GM23248 (cell line): ENCODE results near the gene IQCC. TPM values are rescaled to one million over a fixed set of nuclear protein-coding genes. Genes with fewer than 3 reads are reported as not detected.
A peak's percentile ranks its signal among the peaks of the same experiment; 100 is the strongest.

Experiments
- DNase-seq: peaks from one replicate; pipeline ENCODE4 v3.0.0-alpha.2; 2015
- H2AFZ ChIP-seq: fragments of 200-600 bp; sonication (generic); 2 replicates; pipeline ENCODE4 v1.6.1; 2016; ENCODE audit warnings: antibody characterized with exemption
- H3F3A ChIP-seq: fragments of 200-600 bp; sonication (generic); 2 replicates; pipeline ENCODE4 v1.6.1; 2016; ENCODE audit warnings: mild to moderate bottlenecking, antibody characterized with exemption, mixed run types; ENCODE audit not compliant: insufficient read depth
- H3K27ac ChIP-seq: fragments of 200-600 bp; sonication (generic); 2 replicates; pipeline ENCODE4 v1.5.1; 2016; ENCODE audit warnings: mild to moderate bottlenecking
- H3K27me3 ChIP-seq: fragments of 200-600 bp; sonication (generic); replicated peaks from 2 replicates; pipeline ENCODE4 v1.6.1; 2016; ENCODE audit warnings: mild to moderate bottlenecking; ENCODE audit not compliant: insufficient read depth
- H3K36me3 ChIP-seq: fragments of 200-600 bp; sonication (generic); 2 replicates; pipeline ENCODE4 v1.6.1; 2016; ENCODE audit warnings: low read depth, mild to moderate bottlenecking
- H3K4me1 ChIP-seq: fragments of 200-600 bp; sonication (generic); 2 replicates; pipeline ENCODE4 v1.6.1; 2016; ENCODE audit warnings: mild to moderate bottlenecking; ENCODE audit not compliant: insufficient read depth
- H3K4me2 ChIP-seq: fragments of 200-600 bp; sonication (generic); one replicate; pipeline ENCODE4 v1.6.1; 2016; ENCODE audit warnings: mild to moderate bottlenecking; ENCODE audit not compliant: unreplicated experiment
- H3K4me3 ChIP-seq: fragments of 200-600 bp; sonication (generic); 2 replicates; pipeline ENCODE4 v1.5.1; 2016; ENCODE audit warnings: mild to moderate bottlenecking
- H3K79me2 ChIP-seq: fragments of 200-600 bp; sonication (generic); 2 replicates; pipeline ENCODE4 v1.6.1; 2016; ENCODE audit warnings: mild to moderate bottlenecking; ENCODE audit not compliant: insufficient read depth
- H3K9ac ChIP-seq: fragments of 200-600 bp; sonication (generic); 2 replicates; pipeline ENCODE4 v1.6.1; 2016; ENCODE audit warnings: mild to moderate bottlenecking
- H3K9me2 ChIP-seq: fragments of 200-600 bp; sonication (generic); 2 replicates; pipeline ENCODE4 v1.6.1; 2016; ENCODE audit warnings: mixed run types, mild to moderate bottlenecking, moderate library complexity; ENCODE audit not compliant: insufficient read depth
- H3K9me3 ChIP-seq: fragments of 200-600 bp; sonication (generic); one replicate; pipeline ENCODE4 v1.6.1; 2017; ENCODE audit warnings: low read depth
- H4K20me1 ChIP-seq: fragments of 200-600 bp; sonication (generic); 2 replicates; pipeline ENCODE4 v1.6.0; 2016; ENCODE audit not compliant: insufficient read depth
- EZH2 ChIP-seq: fragments of 200-600 bp; sonication (generic); IDR thresholded peaks from 2 replicates; pipeline ENCODE4 v1.6.1; 2018; ENCODE audit warnings: antibody characterized with exemption, mild to moderate bottlenecking; ENCODE audit not compliant: insufficient read depth, poor library complexity, severe bottlenecking
- EZH2phosphoT487 ChIP-seq: fragments of 200-600 bp; sonication (generic); IDR thresholded peaks from 2 replicates; pipeline ENCODE4 v1.6.1; 2018; ENCODE audit warnings: antibody characterized with exemption, moderate library complexity, mild to moderate bottlenecking, low read depth; ENCODE audit not compliant: insufficient read depth
- WGBS, 2 experiments: methylation state at CpG; one replicate each; pipeline ENCODE4 v1.1.6; 2015 to 2017; ENCODE audit warnings: low lambda C conversion rate in 2 of 2, low coverage in 1 of 2; ENCODE audit errors: missing lambda C conversion rate in 2 of 2; 5-methylcytosine and 5-hydroxymethylcytosine counted together
- in situ Hi-C: fragments of 300-500 bp; cut with MboI; formaldehyde crosslinking; loops from 2 replicates; pipeline ENCODE4 v1.15.0; 2020
- polyA plus RNA-seq: library from polyadenylated mRNA; unstranded; fragments of >200 nt; fragmentation: Nextera tagmentation; extraction: Ambion mirVana; gene quantifications from 2 replicates; pipeline ENCODE4 v1.2.1, GENCODE V29; 2016
- total RNA-seq: library from RNA; depleted of rRNA; stranded (reverse); fragments of >200 nt; shearing (Covaris generic); gene quantifications from 2 replicates; pipeline ENCODE4 v1.2.3, GENCODE V29; 2014

Gene IQCC
- total and polyA plus RNA-seq, 2 experiments from 2014 or later: 0.97 to 2.2 TPM

GRCh38 chr1:32182060-32182459, 23.4 kb upstream of the IQCC start:
- Histone ChIP-seq H3K36me3 (peaks cover 30% of the 10 kb centered on the region), H2AFZ (no peak overlapping the region), H3K9ac (peak overlapping the region; percentile 99), H3K4me1 (peaks cover 39% of the 10 kb centered on the region), H3K9me2 (no peaks in the 10 kb centered on the region), H3K27ac (peak overlapping the region; percentile 99; the same call in 1 of the 2 replicates), H3K4me2 (peak overlapping the region; percentile 99), H3F3A (peaks cover 40% of the 10 kb centered on the region), H3K27me3 (no peaks in the 10 kb centered on the region), H4K20me1 (peaks cover 5% of the 10 kb centered on the region; the same call in 1 of the 2 replicates), H3K4me3 (peak overlapping the region; percentile 92), H3K9me3 (no peaks in the 10 kb centered on the region), H3K79me2 (peaks cover 70% of the 10 kb centered on the region)
- peak; percentile 54 for DNase-seq
- WGBS, 2 experiments: 67 to 82% methylated on average over 3 to 6 of the region's 6 CpGs
- TF ChIP-seq EZH2 (no peak), EZH2phosphoT487 (no peak)
- in situ Hi-C loops: no loop called here

GRCh38 chr1:32184650-32185049, 20.8 kb upstream of the IQCC start:
- no peak for TF ChIP-seq EZH2
- TF ChIP-seq EZH2phosphoT487: no peak

GRCh38 chr1:32186077-32186476, 19.4 kb upstream of the IQCC start:
- Histone ChIP-seq H3K9me2 (no peaks in the 10 kb centered on the region), H3K9ac (no peak overlapping the region), H3K27me3 (no peaks in the 10 kb centered on the region), H3F3A (peaks cover 14% of the 10 kb centered on the region), H3K27ac (no peak overlapping the region), H3K9me3 (no peaks in the 10 kb centered on the region), H3K4me3 (0 out of 2 replicates have a peak overlapping the region, but pooled peaks have one; percentile 19), H2AFZ (no peak overlapping the region), H3K4me1 (peaks cover 33% of the 10 kb centered on the region), H3K79me2 (peaks cover 91% of the 10 kb centered on the region), H3K4me2 (peak overlapping the region; percentile 29), H4K20me1 (peaks cover 5% of the 10 kb centered on the region; the same call in 1 of the 2 replicates), H3K36me3 (peaks cover 68% of the 10 kb centered on the region)
- 100% methylated on average over 2 of the region's 2 CpGs for WGBS, 2 experiments
- DNase-seq: no peak
- TF ChIP-seq EZH2: no peak
- no peak for TF ChIP-seq EZH2phosphoT487
- in situ Hi-C loops: no loop called here

More at GRCh38 chr1:32184650-32185049, 20.8 kb upstream of the IQCC start:
- no peaks in the 10 kb centered on the region for H3K27me3 ChIP-seq
- no peak overlapping the region for H2AFZ ChIP-seq
- H4K20me1 ChIP-seq: peaks cover 5% of the 10 kb centered on the region; the same call in 1 of the 2 replicates
- in situ Hi-C loops: no loop called here
- DNase-seq: no peak
- H3K4me1 ChIP-seq: peaks cover 33% of the 10 kb centered on the region
- peaks cover 95% of the 10 kb centered on the region for H3K79me2 ChIP-seq
- no peak overlapping the region for H3K4me3 ChIP-seq
- no peaks in the 10 kb centered on the region for H3K9me2 ChIP-seq
- H3K9ac ChIP-seq: no peak overlapping the region
- H3K36me3 ChIP-seq: peaks cover 55% of the 10 kb centered on the region
- H3K4me2 ChIP-seq: peak overlapping the region; percentile 8
- peaks cover 24% of the 10 kb centered on the region for H3F3A ChIP-seq
- H3K9me3 ChIP-seq: no peaks in the 10 kb centered on the region
- H3K27ac ChIP-seq: no peak overlapping the region

- Histone ChIP-seq H4K20me1 (peaks cover 5% of the 10 kb centered on the region; the same call in 1 of the 2 replicates), H3K4me2 (no peak overlapping the region)
- 57 to 66% methylated on average over 2 of the region's 2 CpGs for WGBS, 2 experiments
Measured at GRCh38 chr1:32186491-32186890, 19.0 kb upstream of the IQCC start.

More at GRCh38 chr1:32186491-32186890, 19.0 kb upstream of the IQCC start:
- TF ChIP-seq EZH2 (no peak), EZH2phosphoT487 (no peak)
- in situ Hi-C loops: no loop called here
- H3K79me2 ChIP-seq: peaks cover 87% of the 10 kb centered on the region
- peaks cover 72% of the 10 kb centered on the region for H3K36me3 ChIP-seq
- H3K9me3 ChIP-seq: no peaks in the 10 kb centered on the region
- DNase-seq: no peak
- H3F3A ChIP-seq: peaks cover 10% of the 10 kb centered on the region
- H2AFZ ChIP-seq: no peak overlapping the region
- 0 out of 2 replicates have a peak overlapping the region, but pooled peaks have one; percentile 19 for H3K4me3 ChIP-seq
- H3K9me2 ChIP-seq: no peaks in the 10 kb centered on the region
- no peak overlapping the region for H3K27ac ChIP-seq
- peaks cover 33% of the 10 kb centered on the region for H3K4me1 ChIP-seq
- no peak overlapping the region for H3K9ac ChIP-seq
- no peaks in the 10 kb centered on the region for H3K27me3 ChIP-seq
